Neural cell (in vitro differentiated cells): Measurements from ENCODE around the gene DMAP1. TPM values are rescaled to one million over a fixed set of nuclear protein-coding genes. Genes with fewer than 3 reads are reported as not detected.

Experiments
- H2AFZ ChIP-seq: fragments of 200-600, 300-800 bp; sonication (generic), shearing (Covaris generic); 2 replicates; pipeline ENCODE4 v1.6.0; 2014; ENCODE audit warnings: low read depth, mild to moderate bottlenecking, antibody characterized with exemption, low read length, moderate library complexity
- H3F3A ChIP-seq: fragments of 200-600 bp; shearing (Covaris generic); 2 replicates; pipeline ENCODE4 v1.6.1; 2016; ENCODE audit warnings: mild to moderate bottlenecking, moderate library complexity, mixed read lengths, antibody characterized with exemption, low read length; ENCODE audit not compliant: insufficient read depth, poor library complexity, severe bottlenecking
- H3K27ac ChIP-seq: fragments of 200-600, 300-800 bp; sonication (generic), shearing (Covaris generic); 2 replicates; pipeline ENCODE4 v1.5.1; 2014; ENCODE audit warnings: mild to moderate bottlenecking, low read length, moderate library complexity
- H3K27me3 ChIP-seq: fragments of 300-800, 200-600 bp; sonication (generic), shearing (Covaris generic); 2 replicates; pipeline ENCODE4 v1.6.0; 2014; ENCODE audit warnings: mild to moderate bottlenecking, low read depth, low read length, moderate library complexity; ENCODE audit not compliant: insufficient read depth
- H3K36me3 ChIP-seq: fragments of 300-800, 200-600 bp; sonication (generic), shearing (Covaris generic); 2 replicates; pipeline ENCODE4 v1.5.1; 2014; ENCODE audit warnings: mild to moderate bottlenecking, antibody characterized with exemption, low read length, moderate library complexity; ENCODE audit not compliant: insufficient read depth
- H3K4me2 ChIP-seq: fragments of 300-800, 200-600 bp; sonication (generic), shearing (Covaris generic); 2 replicates; pipeline ENCODE4 v1.6.0; 2014; ENCODE audit warnings: mild to moderate bottlenecking, low read length
- H3K4me3 ChIP-seq: fragments of 300-800, 200-600 bp; sonication (generic), shearing (Covaris generic); 2 replicates; pipeline ENCODE4 v1.5.1; 2014; ENCODE audit warnings: mild to moderate bottlenecking, low read length, moderate library complexity
- H3K79me2 ChIP-seq: fragments of 200-600 bp; shearing (Covaris generic); replicated peaks from 2 replicates; pipeline ENCODE4 v1.6.0; 2014; ENCODE audit warnings: mild to moderate bottlenecking, low read length, moderate library complexity; ENCODE audit not compliant: insufficient read depth
- H3K9ac ChIP-seq: fragments of 300-800, 200-600 bp; sonication (generic), shearing (Covaris generic); 2 replicates; pipeline ENCODE4 v1.6.1; 2016; ENCODE audit warnings: mild to moderate bottlenecking, low read length, mixed read lengths
- H3K9me2 ChIP-seq: fragments of 200-600 bp; shearing (Covaris generic); 2 replicates; pipeline ENCODE4 v1.6.1; 2016; ENCODE audit warnings: mild to moderate bottlenecking, low read length, mixed read lengths; ENCODE audit not compliant: insufficient read depth
- H3K9me3 ChIP-seq: fragments of 200-600, 300-800 bp; sonication (generic), shearing (Covaris generic); 2 replicates; pipeline ENCODE4 v1.6.1; 2016; ENCODE audit warnings: mild to moderate bottlenecking, mixed run types, low read length, moderate library complexity, mixed read lengths
- H4K20me1 ChIP-seq: fragments of 200-600 bp; shearing (Covaris generic); 2 replicates; pipeline ENCODE4 v1.6.1; 2016; ENCODE audit warnings: mild to moderate bottlenecking, mixed run types; ENCODE audit not compliant: insufficient read depth
- EP300 ChIP-seq: fragments of 450-650 bp; conservative IDR thresholded peaks from 2 replicates; pipeline ENCODE4 v1.6.1; 2014; ENCODE audit warnings: antibody characterized with exemption, mild to moderate bottlenecking, moderate library complexity; ENCODE audit not compliant: poor library complexity, severe bottlenecking
- EZH2 ChIP-seq: fragments of 200-600, 300-800 bp; shearing (Covaris generic), sonication (generic); IDR thresholded peaks from 2 replicates; pipeline ENCODE4 v1.6.1; 2014; ENCODE audit warnings: antibody characterized with exemption, low read length, borderline replicate concordance, mild to moderate bottlenecking; ENCODE audit not compliant: insufficient read depth, poor library complexity, severe bottlenecking
- MXI1 ChIP-seq: fragments of 450-650 bp; conservative IDR thresholded peaks from 2 replicates; pipeline ENCODE4 v1.6.1; 2014; ENCODE audit warnings: antibody characterized with exemption, mild to moderate bottlenecking; ENCODE audit not compliant: poor library complexity, severe bottlenecking
- POLR2AphosphoS5 ChIP-seq: IDR thresholded peaks from 2 replicates; pipeline ENCODE4 v1.6.1; 2012
- RAD21 ChIP-seq: fragments of 450-650 bp; conservative IDR thresholded peaks from 2 replicates; pipeline ENCODE4 v1.6.1; 2014; ENCODE audit warnings: antibody characterized with exemption, mild to moderate bottlenecking, moderate library complexity
- SMC3 ChIP-seq: fragments of 450-650 bp; conservative IDR thresholded peaks from 2 replicates; pipeline ENCODE4 v1.6.1; 2014; ENCODE audit warnings: antibody characterized with exemption, mild to moderate bottlenecking, moderate library complexity; ENCODE audit not compliant: poor library complexity
- TAF1 ChIP-seq: IDR thresholded peaks from 2 replicates; pipeline ENCODE4 v1.6.1; 2012; ENCODE audit warnings: low read depth
- polyA plus RNA-seq: library from polyadenylated mRNA; depleted of rRNA; stranded (reverse); fragments of >200 nt; gene quantifications from 2 replicates; pipeline ENCODE4 v1.2.3, GENCODE V29; 2014
- TF ChIP-seq, protein P1 (sequence below): fragments of 450-650 bp; IDR thresholded peaks from 2 replicates; pipeline ENCODE4 v1.5.1; 2014; ENCODE audit warnings: antibody characterized with exemption, mild to moderate bottlenecking, moderate library complexity; ENCODE audit not compliant: poor library complexity, severe bottlenecking
- TF ChIP-seq, protein P2 (sequence below): IDR thresholded peaks from 2 replicates; pipeline ENCODE4 v1.6.1; 2012; ENCODE audit warnings: borderline replicate concordance

DMAP1 gene
- polyA plus RNA-seq, 1 donor from 2014 or later, result 55.6 TPM

DNA sequence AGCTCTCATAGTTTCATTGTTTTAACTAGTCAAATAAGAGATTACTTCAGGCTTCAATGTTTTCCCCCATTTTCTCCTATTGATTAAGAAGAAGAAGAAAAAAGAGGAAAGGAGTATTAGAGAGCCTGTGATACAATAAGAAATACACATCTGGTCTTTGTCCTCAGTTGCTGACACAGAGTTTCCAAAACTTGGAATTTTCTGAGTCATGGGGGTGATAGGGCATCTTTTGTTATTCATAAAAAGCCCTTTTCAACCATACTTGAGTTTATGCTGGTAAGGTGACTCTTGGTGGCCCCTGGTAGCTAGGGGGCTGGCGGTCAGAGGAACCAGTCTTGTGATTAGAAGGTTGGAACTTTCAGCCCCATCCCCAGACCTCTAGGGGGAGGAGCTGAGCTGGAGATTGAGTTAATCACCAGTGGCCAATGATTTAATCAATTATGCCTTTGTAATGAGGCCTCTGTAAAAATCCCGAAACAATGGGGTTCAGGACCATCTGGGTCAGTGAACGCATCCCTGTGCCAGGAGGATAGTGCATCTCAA is 42.9 kb upstream of the DMAP1 start:
- Histone ChIP-seq H3K4me2 (no peak overlapping the region), H3F3A (no peaks in the 10 kb centered on the region), H2AFZ (no peak overlapping the region), H3K36me3 (no peaks in the 10 kb centered on the region), H3K9ac (no peak overlapping the region), H3K9me2 (no peaks in the 10 kb centered on the region), H3K9me3 (peaks cover 4% of the 10 kb centered on the region), H3K4me3 (no peak overlapping the region), H3K79me2 (no peaks in the 10 kb centered on the region), H3K27ac (no peak overlapping the region), H3K27me3 (no peaks in the 10 kb centered on the region), H4K20me1 (no peaks in the 10 kb centered on the region)
- TF ChIP-seq TAF1, result no peak
- TF ChIP-seq MXI1, result no peak
- no peak for TF ChIP-seq POLR2AphosphoS5
- TF ChIP-seq, protein P1, sequence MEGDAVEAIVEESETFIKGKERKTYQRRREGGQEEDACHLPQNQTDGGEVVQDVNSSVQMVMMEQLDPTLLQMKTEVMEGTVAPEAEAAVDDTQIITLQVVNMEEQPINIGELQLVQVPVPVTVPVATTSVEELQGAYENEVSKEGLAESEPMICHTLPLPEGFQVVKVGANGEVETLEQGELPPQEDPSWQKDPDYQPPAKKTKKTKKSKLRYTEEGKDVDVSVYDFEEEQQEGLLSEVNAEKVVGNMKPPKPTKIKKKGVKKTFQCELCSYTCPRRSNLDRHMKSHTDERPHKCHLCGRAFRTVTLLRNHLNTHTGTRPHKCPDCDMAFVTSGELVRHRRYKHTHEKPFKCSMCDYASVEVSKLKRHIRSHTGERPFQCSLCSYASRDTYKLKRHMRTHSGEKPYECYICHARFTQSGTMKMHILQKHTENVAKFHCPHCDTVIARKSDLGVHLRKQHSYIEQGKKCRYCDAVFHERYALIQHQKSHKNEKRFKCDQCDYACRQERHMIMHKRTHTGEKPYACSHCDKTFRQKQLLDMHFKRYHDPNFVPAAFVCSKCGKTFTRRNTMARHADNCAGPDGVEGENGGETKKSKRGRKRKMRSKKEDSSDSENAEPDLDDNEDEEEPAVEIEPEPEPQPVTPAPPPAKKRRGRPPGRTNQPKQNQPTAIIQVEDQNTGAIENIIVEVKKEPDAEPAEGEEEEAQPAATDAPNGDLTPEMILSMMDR, result no peak
- TF ChIP-seq SMC3, result no peak
- no peak for TF ChIP-seq EP300
- TF ChIP-seq, protein P2, sequence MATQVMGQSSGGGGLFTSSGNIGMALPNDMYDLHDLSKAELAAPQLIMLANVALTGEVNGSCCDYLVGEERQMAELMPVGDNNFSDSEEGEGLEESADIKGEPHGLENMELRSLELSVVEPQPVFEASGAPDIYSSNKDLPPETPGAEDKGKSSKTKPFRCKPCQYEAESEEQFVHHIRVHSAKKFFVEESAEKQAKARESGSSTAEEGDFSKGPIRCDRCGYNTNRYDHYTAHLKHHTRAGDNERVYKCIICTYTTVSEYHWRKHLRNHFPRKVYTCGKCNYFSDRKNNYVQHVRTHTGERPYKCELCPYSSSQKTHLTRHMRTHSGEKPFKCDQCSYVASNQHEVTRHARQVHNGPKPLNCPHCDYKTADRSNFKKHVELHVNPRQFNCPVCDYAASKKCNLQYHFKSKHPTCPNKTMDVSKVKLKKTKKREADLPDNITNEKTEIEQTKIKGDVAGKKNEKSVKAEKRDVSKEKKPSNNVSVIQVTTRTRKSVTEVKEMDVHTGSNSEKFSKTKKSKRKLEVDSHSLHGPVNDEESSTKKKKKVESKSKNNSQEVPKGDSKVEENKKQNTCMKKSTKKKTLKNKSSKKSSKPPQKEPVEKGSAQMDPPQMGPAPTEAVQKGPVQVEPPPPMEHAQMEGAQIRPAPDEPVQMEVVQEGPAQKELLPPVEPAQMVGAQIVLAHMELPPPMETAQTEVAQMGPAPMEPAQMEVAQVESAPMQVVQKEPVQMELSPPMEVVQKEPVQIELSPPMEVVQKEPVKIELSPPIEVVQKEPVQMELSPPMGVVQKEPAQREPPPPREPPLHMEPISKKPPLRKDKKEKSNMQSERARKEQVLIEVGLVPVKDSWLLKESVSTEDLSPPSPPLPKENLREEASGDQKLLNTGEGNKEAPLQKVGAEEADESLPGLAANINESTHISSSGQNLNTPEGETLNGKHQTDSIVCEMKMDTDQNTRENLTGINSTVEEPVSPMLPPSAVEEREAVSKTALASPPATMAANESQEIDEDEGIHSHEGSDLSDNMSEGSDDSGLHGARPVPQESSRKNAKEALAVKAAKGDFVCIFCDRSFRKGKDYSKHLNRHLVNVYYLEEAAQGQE, result no peak
- TF ChIP-seq RAD21, result no peak
- no peak for TF ChIP-seq EZH2

DNA sequence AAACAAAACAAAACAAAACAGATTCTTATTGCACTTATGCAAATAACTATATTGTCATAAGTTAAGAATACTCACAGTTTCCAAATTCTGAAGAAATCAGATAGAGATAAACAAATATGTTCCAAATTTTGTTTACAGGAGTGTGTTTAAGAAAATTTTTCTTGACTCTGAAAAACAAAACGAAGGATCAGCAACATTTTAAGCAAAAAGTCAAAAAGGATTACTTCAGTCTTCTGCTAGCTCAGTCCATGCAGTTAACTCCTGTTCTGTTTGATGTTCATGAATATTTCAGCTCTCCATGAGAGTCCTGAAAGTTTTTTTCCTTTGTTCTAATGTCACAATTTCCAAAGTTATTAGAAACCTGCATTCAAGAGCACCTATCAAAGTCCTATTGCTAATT is 38.6 kb upstream of the DMAP1 start:
- Histone ChIP-seq H3K9me2 (no peaks in the 10 kb centered on the region), H3K9me3 (peaks cover 4% of the 10 kb centered on the region), H3K4me2 (no peak overlapping the region), H4K20me1 (no peaks in the 10 kb centered on the region), H3K36me3 (no peaks in the 10 kb centered on the region), H3K27me3 (no peaks in the 10 kb centered on the region), H3K9ac (no peak overlapping the region), H3K79me2 (no peaks in the 10 kb centered on the region), H3F3A (no peaks in the 10 kb centered on the region), H3K4me3 (no peak overlapping the region), H3K27ac (no peak overlapping the region), H2AFZ (no peak overlapping the region)
- TF ChIP-seq MXI1, result no peak
- TF ChIP-seq RAD21, result no peak
- TF ChIP-seq SMC3, result no peak
- TF ChIP-seq, protein P2, result no peak
- no peak for TF ChIP-seq POLR2AphosphoS5
- no peak for TF ChIP-seq EZH2
- no peak for TF ChIP-seq TAF1
- TF ChIP-seq, protein P1, result no peak
- TF ChIP-seq EP300, result no peak
